ACC112 (cell line): ENCODE measurements around the gene IRF2.

Source experiments
- H2AFZ ChIP-seq: fragments of 200-600 bp; sonication (generic); one replicate; pipeline ENCODE4 v1.6.0; 2017; ENCODE audit warnings: antibody characterized with exemption, low read length; ENCODE audit not compliant: unreplicated experiment
- H3K27ac ChIP-seq: fragments of 200-600 bp; sonication (generic); 2 replicates; pipeline ENCODE4 v1.5.1; 2014; ENCODE audit warnings: low read depth, mild to moderate bottlenecking, antibody characterized with exemption, low read length, moderate library complexity
- H3K27me3 ChIP-seq: fragments of 200-600 bp; sonication (generic); 2 replicates; pipeline ENCODE4 v1.6.1; 2014; ENCODE audit warnings: mild to moderate bottlenecking, antibody characterized with exemption, low read length, moderate library complexity, mixed read lengths; ENCODE audit not compliant: insufficient read depth
- H3K36me3 ChIP-seq: fragments of 200-600 bp; sonication (generic); 2 replicates; pipeline ENCODE4 v1.6.1; 2016; ENCODE audit warnings: mild to moderate bottlenecking, antibody characterized with exemption, low read length, moderate library complexity, mixed read lengths; ENCODE audit not compliant: insufficient read depth
- H3K4me1 ChIP-seq: fragments of 200-600 bp; sonication (generic); one replicate; pipeline ENCODE4 v1.6.1; 2016; ENCODE audit warnings: low read length, mixed read lengths; ENCODE audit not compliant: insufficient read depth, unreplicated experiment, control insufficient read depth
- H3K4me3 ChIP-seq: fragments of 200-600 bp; sonication (generic); 2 replicates; pipeline ENCODE4 v1.5.1; 2014; ENCODE audit warnings: mild to moderate bottlenecking, low read depth, low read length
- H3K79me2 ChIP-seq: fragments of 200-600 bp; sonication (generic); one replicate; pipeline ENCODE4 v1.6.0; 2016; ENCODE audit warnings: low read length; ENCODE audit not compliant: control insufficient read depth, unreplicated experiment, insufficient read depth

The IRF2 gene

DNA sequence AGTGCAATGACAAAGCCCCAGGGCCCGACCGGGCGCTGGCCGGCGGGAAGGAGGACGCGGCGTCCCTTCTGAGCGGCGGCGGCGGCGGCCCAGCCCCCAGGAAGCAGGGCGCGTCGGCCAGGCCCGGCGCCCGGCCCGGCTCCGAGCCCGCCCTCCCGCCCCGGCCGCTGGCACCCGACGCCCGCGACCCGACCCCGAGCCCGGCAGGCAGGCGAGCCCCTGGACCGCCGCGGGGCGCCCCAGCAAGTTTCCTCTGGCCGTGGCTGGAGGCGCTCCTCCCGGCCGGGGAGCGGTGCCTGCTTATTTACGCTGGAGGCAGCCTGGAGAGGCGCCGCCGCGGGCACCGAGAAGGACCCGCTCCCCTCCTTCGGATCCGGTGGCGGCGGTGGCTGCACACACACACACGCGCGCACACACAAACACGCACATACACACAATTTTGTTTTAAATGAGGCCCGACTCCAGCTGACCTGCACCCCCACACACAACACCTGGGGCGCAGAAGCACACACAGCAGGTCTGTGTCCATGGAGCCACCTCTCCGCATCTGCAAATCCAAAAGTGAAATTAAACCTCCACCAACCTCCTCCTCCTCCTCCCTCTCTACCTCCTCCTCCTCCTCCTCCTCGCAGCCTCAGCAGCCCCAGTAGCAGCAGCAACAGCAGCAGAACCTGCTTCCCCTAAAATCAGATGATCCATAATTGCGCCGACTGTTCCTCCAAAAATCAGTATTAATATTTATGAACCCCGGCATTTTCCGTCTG lies 669 bp downstream of the IRF2 start:
- H3K27ac ChIP-seq: peak overlapping the region; percentile 88
- peaks cover 77% of the 10 kb centered on the region for H3K79me2 ChIP-seq
- no peaks in the 10 kb centered on the region for H3K27me3 ChIP-seq
- peak overlapping the region; percentile 88 for H3K4me3 ChIP-seq
- H2AFZ ChIP-seq: peak overlapping the region; percentile 63
- H3K4me1 ChIP-seq: peaks cover 33% of the 10 kb centered on the region
- H3K36me3 ChIP-seq: 0 out of 2 replicates have a peak, but pooled peaks cover 3% of the 10 kb centered on the region

DNA sequence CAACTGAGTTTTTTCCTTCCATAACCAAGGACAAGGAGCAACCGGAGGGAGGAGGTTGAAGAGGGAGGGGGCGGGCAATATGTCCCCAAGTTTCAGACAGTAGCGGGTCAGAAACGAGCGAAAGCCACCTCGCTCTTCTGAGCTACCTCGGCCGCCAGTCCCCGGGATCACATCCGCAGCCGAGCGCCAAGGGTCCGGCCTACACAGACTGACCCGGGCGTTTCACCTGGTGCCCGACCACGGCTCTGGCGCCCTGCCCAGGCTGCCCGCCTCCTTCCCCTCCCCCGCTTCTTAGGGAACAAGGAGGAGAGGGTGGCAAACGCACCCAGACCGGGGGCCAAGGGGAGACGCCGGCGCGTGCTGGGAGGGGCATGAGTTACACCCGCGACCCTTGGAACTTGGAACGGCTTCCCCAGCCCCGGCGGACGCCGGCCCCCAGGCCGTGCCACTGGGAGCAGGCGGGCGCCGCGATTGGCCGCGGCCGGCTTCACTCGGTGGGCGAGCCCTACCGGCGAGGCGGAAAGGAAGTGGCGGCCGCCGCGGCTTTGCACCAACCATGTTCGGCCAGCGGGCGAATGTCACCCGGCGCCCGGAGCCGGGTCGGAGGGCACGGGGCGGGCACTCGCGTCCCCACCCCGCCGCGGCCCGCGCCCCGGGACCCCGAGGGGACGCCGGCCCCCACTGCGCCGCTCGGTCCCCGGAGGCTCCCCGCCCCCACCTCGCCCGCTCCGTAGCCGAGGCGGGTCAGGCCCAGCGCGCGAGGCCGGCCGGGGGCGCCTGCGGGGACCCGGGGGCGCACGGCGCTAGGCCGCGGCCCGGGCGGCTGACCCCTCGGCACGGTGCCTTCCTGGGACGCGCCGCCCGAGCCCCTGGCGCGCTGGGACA lies 1.5 kb downstream of the IRF2 start:
- no peaks in the 10 kb centered on the region for H3K27me3 ChIP-seq
- H2AFZ ChIP-seq: peak overlapping the region; percentile 20
- H3K4me3 ChIP-seq: peak overlapping the region; percentile 88
- H3K27ac ChIP-seq: peak overlapping the region; percentile 88
- 0 out of 2 replicates have a peak, but pooled peaks cover 1% of the 10 kb centered on the region for H3K36me3 ChIP-seq
- H3K79me2 ChIP-seq: peaks cover 84% of the 10 kb centered on the region
- H3K4me1 ChIP-seq: peaks cover 30% of the 10 kb centered on the region

DNA sequence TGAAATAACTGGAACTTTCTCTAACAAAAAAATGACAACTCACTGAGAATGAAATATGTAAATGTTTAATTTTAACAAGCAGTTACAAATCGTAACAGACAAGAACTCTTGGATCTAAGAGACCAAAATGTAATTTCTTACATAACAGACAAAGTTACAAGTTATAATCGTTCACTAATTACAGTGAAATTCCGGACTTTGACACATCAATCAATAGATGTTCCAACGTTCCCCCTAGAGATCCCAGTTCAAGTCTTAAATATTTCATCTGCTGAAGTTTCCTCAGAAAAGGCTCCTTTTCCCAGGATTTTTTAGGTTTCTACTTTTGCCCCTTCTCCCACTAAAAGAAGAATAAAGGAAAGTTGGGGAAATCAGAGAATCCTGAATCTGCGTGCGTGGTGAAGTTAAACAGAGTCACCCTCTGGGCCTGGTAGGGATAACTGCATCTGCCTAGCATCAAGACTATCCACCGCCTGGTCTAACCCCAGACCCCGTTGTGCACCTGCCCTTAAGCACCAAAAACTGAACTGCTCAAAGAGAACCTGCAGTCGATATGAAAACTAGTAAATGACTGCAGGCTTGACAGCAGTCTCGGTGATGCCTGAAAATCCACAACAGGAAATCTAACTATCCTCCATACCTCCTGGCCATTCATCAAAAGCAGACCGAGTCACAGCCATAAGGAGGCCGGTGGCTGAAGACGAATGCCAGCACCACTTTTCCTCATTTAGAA lies 2.3 kb downstream of the IRF2 start:
- Histone ChIP-seq H3K79me2 (peaks cover 90% of the 10 kb centered on the region), H3K27ac (peak overlapping the region; percentile 88), H3K36me3 (no peaks in the 10 kb centered on the region), H3K4me1 (peaks cover 25% of the 10 kb centered on the region), H2AFZ (peak overlapping the region; percentile 20), H3K27me3 (no peaks in the 10 kb centered on the region), H3K4me3 (peak overlapping the region; percentile 88)

DNA sequence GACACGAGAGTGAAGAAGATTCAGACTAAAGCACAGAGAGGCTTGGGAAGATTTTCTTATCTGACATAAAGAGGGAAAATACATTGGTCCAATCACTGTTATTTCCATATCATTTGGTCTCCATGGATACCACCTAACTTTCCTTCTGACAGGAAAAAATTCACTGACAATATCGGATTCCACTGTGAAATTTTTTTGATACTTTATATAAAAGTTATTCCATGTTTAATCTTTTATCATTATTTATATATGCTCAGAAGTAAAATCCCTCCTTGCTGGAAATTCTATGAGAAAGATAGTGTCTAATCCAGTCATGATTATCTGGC lies 3.6 kb downstream of the IRF2 start:
- Histone ChIP-seq H2AFZ (no peak overlapping the region), H3K4me3 (no peak overlapping the region), H3K4me1 (peaks cover 13% of the 10 kb centered on the region), H3K79me2 (peaks cover 89% of the 10 kb centered on the region), H3K27ac (no peak overlapping the region), H3K27me3 (no peaks in the 10 kb centered on the region), H3K36me3 (no peaks in the 10 kb centered on the region)

DNA sequence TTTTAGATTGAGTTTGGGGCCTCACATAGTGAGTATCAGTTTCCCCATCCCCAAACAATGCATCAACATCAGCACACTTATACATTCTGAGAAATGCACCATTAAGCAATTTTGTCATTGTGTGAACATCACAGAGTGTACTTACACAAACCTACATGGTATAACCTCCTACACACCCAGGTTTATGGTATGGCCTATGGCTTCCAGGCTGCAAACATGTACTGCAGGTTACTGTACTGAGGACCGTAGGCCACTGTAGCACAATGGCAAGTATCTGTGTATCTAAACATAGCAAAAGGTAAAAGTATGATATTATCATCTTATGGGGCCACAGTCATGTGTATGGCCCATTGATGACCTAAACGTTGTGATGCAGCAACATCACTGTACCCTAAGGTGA lies 7.7 kb downstream of the IRF2 start:
- Histone ChIP-seq H3K4me1 (peaks cover 5% of the 10 kb centered on the region), H3K79me2 (peaks cover 92% of the 10 kb centered on the region), H3K36me3 (peaks cover 6% of the 10 kb centered on the region; the same call in 1 of the 2 replicates), H2AFZ (no peak overlapping the region), H3K4me3 (no peak overlapping the region), H3K27ac (no peak overlapping the region), H3K27me3 (no peaks in the 10 kb centered on the region)

DNA sequence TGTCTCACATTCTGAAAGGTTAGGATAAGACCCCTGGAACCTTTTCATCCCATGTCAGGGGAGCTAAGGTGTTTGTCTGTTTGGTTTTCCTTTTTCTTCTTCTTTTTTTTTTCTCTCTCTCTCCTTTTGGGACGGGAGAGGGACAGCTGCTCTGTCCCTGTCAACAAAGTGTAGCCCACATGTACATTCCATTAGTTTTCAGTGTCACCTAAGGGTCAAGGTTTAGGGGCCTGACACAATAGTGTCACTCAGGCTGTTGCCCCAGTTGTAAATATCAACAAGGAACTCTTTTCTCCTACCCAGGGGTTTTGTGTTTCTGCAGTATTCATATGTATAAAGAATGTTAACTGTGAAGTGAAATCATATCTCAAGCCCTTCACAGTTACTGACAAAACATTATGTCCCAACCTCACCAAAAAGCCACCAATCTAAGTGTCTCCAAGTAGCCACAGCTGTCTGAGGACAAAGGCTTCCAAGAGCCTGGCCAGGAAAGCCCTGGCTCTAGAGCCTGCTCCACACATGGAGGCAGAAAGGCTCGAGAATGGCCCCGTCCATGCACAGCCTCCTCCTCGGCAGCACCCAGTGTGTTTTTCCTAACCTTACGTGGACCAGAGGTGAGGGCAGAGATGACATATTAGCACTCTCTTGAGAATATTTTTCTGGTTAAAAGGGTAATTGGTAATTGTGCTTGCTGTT lies 9.4 kb downstream of the IRF2 start:
- Histone ChIP-seq H3K27ac (no peak overlapping the region), H3K4me3 (no peak overlapping the region), H3K79me2 (peaks cover 89% of the 10 kb centered on the region), H3K27me3 (no peaks in the 10 kb centered on the region), H3K4me1 (peaks cover 11% of the 10 kb centered on the region), H2AFZ (no peak overlapping the region), H3K36me3 (peaks cover 6% of the 10 kb centered on the region; the same call in 1 of the 2 replicates)

DNA sequence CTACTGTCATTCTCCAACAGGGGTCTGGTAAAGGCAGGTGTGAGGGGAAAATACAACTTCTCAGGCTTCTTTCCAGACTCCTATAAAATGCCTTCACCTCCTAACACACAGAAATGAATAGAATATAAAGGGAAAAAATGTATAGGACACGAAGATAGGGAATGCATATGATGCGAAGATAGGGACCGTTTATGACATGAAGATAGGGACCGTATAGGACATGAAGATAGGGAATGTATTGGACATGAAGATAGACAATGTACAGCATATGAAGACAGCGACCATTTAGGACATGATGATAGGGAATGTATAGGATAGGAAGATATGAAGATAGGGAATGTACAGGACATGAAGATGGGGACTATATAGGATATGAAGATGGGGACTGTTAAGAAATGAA lies 10.5 kb downstream of the IRF2 start:
- Histone ChIP-seq H3K79me2 (peaks cover 89% of the 10 kb centered on the region), H3K36me3 (peaks cover 6% of the 10 kb centered on the region; the same call in 1 of the 2 replicates), H2AFZ (no peak overlapping the region), H3K4me3 (no peak overlapping the region), H3K27me3 (no peaks in the 10 kb centered on the region), H3K4me1 (peaks cover 21% of the 10 kb centered on the region), H3K27ac (no peak overlapping the region)

DNA sequence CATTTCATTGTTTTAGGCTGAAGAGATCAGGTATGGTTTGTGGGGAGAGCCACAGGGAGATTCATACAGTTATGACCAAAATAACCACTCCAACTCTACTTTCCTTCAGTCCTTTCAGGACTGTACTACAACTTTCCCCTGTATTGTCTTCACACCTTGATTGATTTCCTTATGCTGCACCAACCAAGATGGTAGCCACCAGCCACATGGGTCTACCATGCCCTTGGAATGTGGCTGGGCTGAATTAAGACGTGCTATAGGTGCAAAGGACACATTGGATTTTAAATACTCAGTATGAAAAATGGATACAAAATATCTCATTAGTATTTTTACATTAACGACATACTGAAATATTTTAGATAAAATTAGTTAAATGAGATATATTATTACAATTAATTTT lies 11.2 kb downstream of the IRF2 start:
- H3K79me2 ChIP-seq: peaks cover 90% of the 10 kb centered on the region
- H3K4me1 ChIP-seq: peaks cover 22% of the 10 kb centered on the region
- H3K27ac ChIP-seq: no peak overlapping the region
- H2AFZ ChIP-seq: no peak overlapping the region
- peaks cover 6% of the 10 kb centered on the region; the same call in 1 of the 2 replicates for H3K36me3 ChIP-seq
- H3K27me3 ChIP-seq: no peaks in the 10 kb centered on the region
- H3K4me3 ChIP-seq: no peak overlapping the region

DNA sequence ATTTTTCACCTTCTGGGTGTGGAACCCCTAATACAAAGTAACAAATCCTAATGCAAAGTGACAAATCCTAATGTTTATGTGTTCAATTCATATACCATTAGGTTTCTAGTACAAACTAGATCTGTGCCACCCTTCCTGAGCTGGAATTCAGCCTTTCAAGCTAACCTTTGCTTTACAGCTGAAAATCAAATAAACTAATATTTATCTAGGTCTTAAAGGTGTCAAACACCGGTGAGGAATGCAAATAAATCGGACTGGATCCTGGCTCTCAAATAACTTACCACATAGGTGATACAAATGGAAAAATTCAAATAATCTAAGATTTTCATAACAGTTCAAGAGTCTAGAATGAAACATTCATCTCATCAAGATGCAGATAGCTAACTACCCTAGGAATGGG lies 11.6 kb downstream of the IRF2 start:
- Histone ChIP-seq H3K4me1 (peaks cover 26% of the 10 kb centered on the region), H2AFZ (no peak overlapping the region), H3K4me3 (no peak overlapping the region), H3K27ac (no peak overlapping the region), H3K27me3 (no peaks in the 10 kb centered on the region), H3K79me2 (peaks cover 90% of the 10 kb centered on the region), H3K36me3 (peaks cover 6% of the 10 kb centered on the region; the same call in 1 of the 2 replicates)
